Upper lobe of left lung (tissue), 6 donors: ENCODE data around the gene FAM227A. TPM values are rescaled to one million over a fixed set of nuclear protein-coding genes. Genes with fewer than 3 reads are reported as not detected.
A peak's percentile ranks its signal among the peaks of the same experiment; 100 is the strongest.

Source experiments
- ATAC-seq, 2 donors: fragments of 200-7000 bp; cut with Tn5 transposase; one replicate each; pipeline ENCODE4 v1.9.1; 2022; ENCODE audit warnings: mild to moderate bottlenecking in 2 of 2, moderate library complexity in 2 of 2; ENCODE audit not compliant: low FRiP score in 2 of 2
- DNase-seq, 2 donors: peaks; one replicate each; pipeline ENCODE4 v3.0.0-alpha.2; 2019 to 2020
- H3K27ac ChIP-seq, 4 donors: fragments of 200-600 bp; sonication (generic); one replicate each; pipeline ENCODE4 v1.5.1; 2016 to 2019
- H3K27me3 ChIP-seq, 4 donors: fragments of 200-600 bp; sonication (generic); one replicate each; pipeline ENCODE4 v1.5.1; 2017 to 2019
- H3K36me3 ChIP-seq, 4 donors: fragments of 200-600 bp; sonication (generic); one replicate each; pipeline ENCODE4 v1.5.1; 2016 to 2019
- H3K4me1 ChIP-seq, 4 donors: fragments of 200-600 bp; sonication (generic); one replicate each; pipeline ENCODE4 v1.5.1; 2018 to 2019
- H3K4me3 ChIP-seq, 4 donors: fragments of 200-600 bp; sonication (generic); one replicate each; pipeline ENCODE4 v1.5.1; 2017 to 2019; ENCODE audit warnings: mild to moderate bottlenecking in 2 of 4, moderate library complexity in 1 of 4
- H3K9me3 ChIP-seq, 4 donors: fragments of 200-600 bp; sonication (generic); one replicate each; pipeline ENCODE4 v1.5.1; 2018 to 2019
- CTCF ChIP-seq, 6 experiments: fragments of 450-650 bp in 4 of 6; fragments of 200-600 bp in 2 of 6; sonication (generic) in 2 of 6; IDR thresholded peaks; one replicate each; pipeline ENCODE4 v1.5.1; 2016 to 2019; ENCODE audit warnings: antibody characterized with exemption in 6 of 6
- EP300 ChIP-seq, 4 donors: sonication (generic); formaldehyde crosslinking; IDR thresholded peaks; one replicate each; pipeline ENCODE4 v1.5.1; 2017; ENCODE audit warnings: antibody characterized with exemption in 4 of 4, control low read depth in 2 of 4
- POLR2A ChIP-seq, 4 donors: fragments of 450-650 bp; IDR thresholded peaks; one replicate each; pipeline ENCODE4 v1.5.1; 2016 to 2017; ENCODE audit warnings: antibody characterized with exemption in 4 of 4, mild to moderate bottlenecking in 2 of 4
- POLR2AphosphoS5 ChIP-seq, 2 donors: sonication (generic); formaldehyde crosslinking; IDR thresholded peaks; one replicate each; pipeline ENCODE4 v1.5.1; 2017; ENCODE audit warnings: antibody characterized with exemption in 2 of 2
- WGBS, 2 donors: methylation state at CpG; one replicate each; pipeline ENCODE4 v1.1.5; 2017 to 2018; 5-methylcytosine and 5-hydroxymethylcytosine counted together
- total RNA-seq, 6 donors: library from RNA; depleted of rRNA in 4 of 6; stranded (reverse); fragments of >200 nt in 4 of 6; gene quantifications; one replicate each; pipeline versions ENCODE4 v1.1.0 to v1.2.1, GENCODE V29; 2016 to 2021
- donor health status: DM: no; HTN: no; CAD: no; lungs with moderate emphysema.
- donor health status: DM: no; HTN: yes; CAD: no; lungs with severe emphysema.

Gene FAM227A
- total RNA-seq, 6 donors from 2014 or later: 0.49 to 21.3 (median 8.3) TPM

DNA sequence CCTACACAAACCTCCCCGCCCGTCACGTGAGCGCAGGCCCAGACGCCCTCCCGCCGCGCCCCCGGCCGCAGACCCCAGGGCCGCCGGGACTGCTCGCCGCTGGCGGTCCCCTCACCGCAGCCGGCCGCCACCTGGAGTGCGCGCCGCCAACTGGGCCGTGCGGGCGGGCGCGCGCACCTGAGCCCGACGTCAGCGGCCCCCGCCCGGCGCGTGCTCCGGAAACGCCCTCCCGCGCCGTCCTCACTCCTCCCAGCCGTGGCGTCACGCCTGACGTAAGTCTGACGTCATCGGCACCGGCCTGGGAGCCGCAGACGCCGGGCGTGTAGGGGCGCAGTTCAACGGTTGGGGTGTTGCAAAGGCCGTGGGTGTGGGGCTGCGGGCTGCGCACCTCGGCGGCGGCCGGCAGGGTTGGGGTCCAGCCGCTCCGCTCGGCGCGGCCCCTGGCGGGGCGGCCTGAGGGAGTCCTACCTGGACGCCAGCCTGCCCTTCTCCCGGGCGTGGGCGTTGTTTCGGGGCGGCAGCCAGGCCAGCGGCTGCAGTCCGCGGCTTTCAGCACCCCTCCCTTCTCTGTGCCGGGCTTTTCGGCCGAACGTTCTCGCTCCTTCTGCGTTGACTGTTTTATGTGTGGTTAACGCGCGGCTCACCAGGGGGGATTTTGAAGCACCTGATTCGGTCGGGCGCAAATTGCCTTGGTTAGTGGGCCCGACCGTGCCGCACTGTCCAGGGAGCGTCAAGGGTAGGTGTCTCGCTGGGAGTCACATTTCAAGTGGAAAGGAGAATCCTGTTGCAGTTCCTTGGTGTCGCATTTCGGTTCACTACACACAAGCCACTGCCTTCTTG lies 44.8 kb upstream of the FAM227A start, which contains the start of gene JOSD1:
Gene JOSD1, minus strand, starts transcription at position 155 of the 840 bp plus-strand sequence. CDS start 956 bp downstream, outside the sequence.
- H3K9me3 ChIP-seq: no peaks in the 10 kb centered on the region
- no peaks in the 10 kb centered on the region for H3K27me3 ChIP-seq
- peaks cover 45 to 52% (median 50%) of the 10 kb centered on the region in 4 donors for H3K4me1 ChIP-seq
- DNase-seq: peak; percentile 96 to 99
- ATAC-seq: peak; percentile 71 to 77
- H3K4me3 ChIP-seq: peak within 1 kb of the TSS; percentile 60 to 74 (median 65)
- TF ChIP-seq POLR2AphosphoS5 (IDR thresholded peaks at IDR 0.05) (peak; percentile 99 to 100), CTCF (IDR thresholded peaks at IDR 0.05) (peak in 4 of 6 experiments; percentile 34 to 57 (median 45)), POLR2A (IDR thresholded peaks at IDR 0.05) (peak; percentile 89 to 99 (median 95)), EP300 (IDR thresholded peaks at IDR 0.05) (peak; percentile 47 to 96 (median 77))
- peak within 1 kb of the TSS; percentile 97 to 99 (median 98) for H3K27ac ChIP-seq
- H3K36me3 ChIP-seq: peaks cover 0 to 3% (median 0%) of the 10 kb centered on the region in 4 donors
- WGBS, 2 donors: 0 to 5% methylated on average over 9 to 10 of the region's 94 CpGs

- Histone ChIP-seq H3K27ac (peak overlapping the region; percentile 97 to 99 (median 98)), H3K4me1 (peaks cover 52 to 59% (median 57%) of the 10 kb centered on the region in 4 donors), H3K27me3 (no peaks in the 10 kb centered on the region), H3K4me3 (peak overlapping the region; percentile 51 to 65 (median 62)), H3K9me3 (no peaks in the 10 kb centered on the region), H3K36me3 (peaks cover 0 to 3% (median 0%) of the 10 kb centered on the region in 4 donors)
- peak; percentile 68 to 96 for DNase-seq
- peak; percentile 2 to 81 for ATAC-seq
- TF ChIP-seq POLR2A (IDR thresholded peaks at IDR 0.05) (peak in 1 of 4 donors; percentile 74), EP300 (IDR thresholded peaks at IDR 0.05) (no peak), CTCF (IDR thresholded peaks at IDR 0.05) (no peak), POLR2AphosphoS5 (IDR thresholded peaks at IDR 0.05) (no peak)
- 0 to 1% methylated on average over 8 to 23 of the region's 57 CpGs for WGBS, 2 donors
Measured at GRCh38 chr22:38700270-38700788, 44.1 kb upstream of the FAM227A start.

DNA sequence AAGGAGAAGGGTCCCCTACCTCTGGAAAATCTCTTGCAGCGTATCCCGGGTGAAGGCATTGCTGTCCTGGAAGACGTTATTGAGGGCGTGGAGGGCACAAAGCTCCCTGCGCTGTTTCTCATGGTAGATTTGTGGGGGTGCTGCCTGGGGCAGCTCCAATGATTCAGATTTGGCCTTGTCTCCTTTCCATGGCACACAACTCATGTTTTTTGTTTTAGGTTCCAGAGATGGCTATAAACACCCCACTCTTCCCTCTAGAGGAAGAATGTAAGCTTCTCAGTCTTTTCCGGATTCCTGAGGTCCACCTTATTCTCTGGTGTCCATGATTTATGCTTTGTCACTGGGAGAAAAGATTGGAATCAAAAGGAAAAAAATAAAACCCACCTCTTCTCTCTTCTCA lies 43.6 kb upstream of the FAM227A start:
- Histone ChIP-seq H3K27me3 (no peaks in the 10 kb centered on the region), H3K9me3 (no peaks in the 10 kb centered on the region), H3K27ac (peak overlapping the region; percentile 97 to 99 (median 98)), H3K36me3 (peaks cover 0 to 3% (median 0%) of the 10 kb centered on the region in 4 donors), H3K4me3 (peak overlapping the region; percentile 51 to 65 (median 62)), H3K4me1 (peaks cover 53 to 60% (median 56%) of the 10 kb centered on the region in 4 donors)
- no peak for ATAC-seq
- WGBS, 2 donors: 26 to 28% methylated on average over 6 of the region's 6 CpGs
- TF ChIP-seq CTCF (IDR thresholded peaks at IDR 0.05) (no peak), EP300 (IDR thresholded peaks at IDR 0.05) (no peak)
- DNase-seq: no peak

GRCh38 chr22:38699143-38699542 lies 43.0 kb upstream of the FAM227A start:
- peaks cover 0 to 7% (median 1%) of the 10 kb centered on the region in 4 donors for H3K36me3 ChIP-seq
- peak overlapping the region; percentile 97 to 99 (median 98) for H3K27ac ChIP-seq
- H3K27me3 ChIP-seq: no peaks in the 10 kb centered on the region
- no peak for TF ChIP-seq CTCF (IDR thresholded peaks at IDR 0.05)
- H3K9me3 ChIP-seq: no peaks in the 10 kb centered on the region
- peaks cover 54 to 61% (median 56%) of the 10 kb centered on the region in 4 donors for H3K4me1 ChIP-seq
- 47 to 55% methylated on average over 5 of the region's 5 CpGs for WGBS, 2 donors
- peak overlapping the region; percentile 51 to 65 (median 62) for H3K4me3 ChIP-seq
- ATAC-seq (no peak), DNase-seq (no peak)
